Vagina (tissue), 2 donors: ENCODE results near the gene CDKN2AIPNL.

ENCODE experiments used
- CTCF ChIP-seq, 3 experiments: fragments of 450-650 bp in 2 of 3; fragments of 200-600 bp in 1 of 3; sonication (generic) in 1 of 3; IDR thresholded peaks; one replicate each; pipeline ENCODE4 v1.5.1; 2017 to 2019; ENCODE audit warnings: antibody characterized with exemption in 3 of 3, mild to moderate bottlenecking in 2 of 3, moderate library complexity in 2 of 3
- POLR2A ChIP-seq, 2 donors: fragments of 450-650 bp; IDR thresholded peaks; one replicate each; pipeline ENCODE4 v1.6.1; 2017; ENCODE audit warnings: antibody characterized with exemption in 2 of 2, mild to moderate bottlenecking in 2 of 2, moderate library complexity in 2 of 2
- POLR2AphosphoS5 ChIP-seq, 2 donors: sonication (generic); formaldehyde crosslinking; IDR thresholded peaks; one replicate each; pipeline ENCODE4 v1.9.0; 2017; ENCODE audit warnings: antibody characterized with exemption in 2 of 2, mild to moderate bottlenecking in 2 of 2, low read depth in 1 of 2; ENCODE audit not compliant: insufficient read depth in 1 of 2

GRCh38 chr5:134370311-134370870 lies 41.3 kb downstream of the CDKN2AIPNL start:
- no peak for TF ChIP-seq POLR2A (IDR thresholded peaks at IDR 0.05)
- TF ChIP-seq CTCF (IDR thresholded peaks at IDR 0.05), result no peak
- no peak for TF ChIP-seq POLR2AphosphoS5 (IDR thresholded peaks at IDR 0.05; ENCODE audit: insufficient read depth in 1 of 2, low read depth in 1 of 2)
